Trophoblast cell (in vitro differentiated cells and primary cell): ENCODE results near the gene PTPN7.

Source experiments
- DNase-seq, 2 donors: peaks; one replicate each; pipeline ENCODE4 v3.0.0-alpha.2; 2016
- H2AFZ ChIP-seq: 2 replicates; pipeline ENCODE4 v1.6.1; 2013; ENCODE audit warnings: low read length, moderate library complexity, mild to moderate bottlenecking; ENCODE audit not compliant: insufficient read depth, poor library complexity
- H2AK5ac ChIP-seq: 2 replicates; pipeline ENCODE4 v1.6.1; 2013; ENCODE audit warnings: mild to moderate bottlenecking, low read length
- H2BK120ac ChIP-seq: 2 replicates; pipeline ENCODE4 v1.6.1; 2013; ENCODE audit warnings: low read length, mild to moderate bottlenecking, moderate library complexity; ENCODE audit not compliant: insufficient read depth, poor library complexity
- H2BK12ac ChIP-seq: 2 replicates; pipeline ENCODE4 v1.6.1; 2013; ENCODE audit warnings: mild to moderate bottlenecking, low read length, moderate library complexity
- H2BK5ac ChIP-seq: 2 replicates; pipeline ENCODE4 v1.6.1; 2013; ENCODE audit warnings: low read length, low read depth, moderate library complexity, mild to moderate bottlenecking; ENCODE audit not compliant: poor library complexity
- H3K14ac ChIP-seq: 2 replicates; pipeline ENCODE4 v1.6.1; 2013; ENCODE audit warnings: mild to moderate bottlenecking, low read length
- H3K18ac ChIP-seq: 2 replicates; pipeline ENCODE4 v1.6.1; 2013; ENCODE audit warnings: mild to moderate bottlenecking, low read length
- H3K23ac ChIP-seq: 2 replicates; pipeline ENCODE4 v1.6.1; 2013; ENCODE audit warnings: low read length
- H3K27ac ChIP-seq: 2 replicates; pipeline ENCODE4 v1.5.1; 2013; ENCODE audit warnings: low read depth, mild to moderate bottlenecking, inconsistent platforms, low read length, moderate library complexity
- H3K27me3 ChIP-seq: 2 replicates; pipeline ENCODE4 v1.6.1; 2013; ENCODE audit warnings: inconsistent platforms, mild to moderate bottlenecking, low read length, moderate library complexity; ENCODE audit not compliant: insufficient read depth
- H3K36me3 ChIP-seq, 2 experiments: 1 replicate in 1 of 2; 2 replicates in 1 of 2; pipeline ENCODE4 v1.6.1; 2013; ENCODE audit warnings: low read length in 2 of 2, mild to moderate bottlenecking in 2 of 2, moderate library complexity in 1 of 2; ENCODE audit not compliant: insufficient read depth in 2 of 2, control insufficient read depth in 1 of 2
- H3K4ac ChIP-seq: 2 replicates; pipeline ENCODE4 v1.6.1; 2013; ENCODE audit warnings: low read depth, mild to moderate bottlenecking, low read length, moderate library complexity
- H3K4me1 ChIP-seq, 2 experiments: 1 replicate in 1 of 2; 2 replicates in 1 of 2; pipeline ENCODE4 v1.6.1; 2013; ENCODE audit warnings: low read length in 2 of 2, mild to moderate bottlenecking in 2 of 2, moderate library complexity in 1 of 2; ENCODE audit not compliant: insufficient read depth in 2 of 2, control insufficient read depth in 1 of 2
- H3K4me2 ChIP-seq: 2 replicates; pipeline ENCODE4 v1.6.1; 2013; ENCODE audit warnings: inconsistent platforms, mild to moderate bottlenecking, low read length, moderate library complexity
- H3K4me3 ChIP-seq: 2 replicates; pipeline ENCODE4 v1.5.1; 2013; ENCODE audit warnings: mild to moderate bottlenecking, low read depth, low read length, inconsistent platforms
- H3K79me1 ChIP-seq: one replicate; pipeline ENCODE4 v1.6.1; 2013; ENCODE audit warnings: low read length
- H3K79me2 ChIP-seq: 2 replicates; pipeline ENCODE4 v1.6.1; 2013; ENCODE audit warnings: low read length, mild to moderate bottlenecking; ENCODE audit not compliant: control insufficient read depth, insufficient read depth, poor library complexity
- H3K9ac ChIP-seq: 2 replicates; pipeline ENCODE4 v1.6.1; 2013; ENCODE audit warnings: mild to moderate bottlenecking, low read length
- H3K9me3 ChIP-seq: 2 replicates; pipeline ENCODE4 v1.6.1; 2013; ENCODE audit warnings: low read depth, mild to moderate bottlenecking, control low read depth, inconsistent platforms, low read length; ENCODE audit not compliant: insufficient read depth
- H4K12ac ChIP-seq: 2 replicates; pipeline ENCODE4 v1.6.1; 2013; ENCODE audit warnings: low read depth, mild to moderate bottlenecking, low read length, moderate library complexity
- H4K8ac ChIP-seq: 2 replicates; pipeline ENCODE4 v1.6.1; 2013; ENCODE audit warnings: low read depth, mild to moderate bottlenecking, low read length, moderate library complexity
- H4K91ac ChIP-seq: one replicate; pipeline ENCODE4 v1.6.1; 2013; ENCODE audit warnings: low read depth, mild to moderate bottlenecking, low read length, moderate library complexity
- WGBS: extraction: QIAGEN DNeasy Blood & Tissue Kit; methylation state at CpG from one replicate; pipeline ENCODE4 v1.1.7; 2013; ENCODE audit warnings: missing lambda C conversion rate; ENCODE audit not compliant: insufficient read length, insufficient coverage; ENCODE audit errors: extremely low coverage; 5-methylcytosine and 5-hydroxymethylcytosine counted together

PTPN7 gene

GRCh38 chr1:202198366-202198724 is 37.9 kb upstream of the PTPN7 start:
- Histone ChIP-seq H3K14ac (no peak overlapping the region), H2BK120ac (no peak overlapping the region), H3K18ac (no peak overlapping the region), H3K27me3 (peaks cover 19% of the 10 kb centered on the region), H3K4ac (no peak overlapping the region), H3K4me1 (no peaks in the 10 kb centered on the region), H3K9ac (no peak overlapping the region), H2BK12ac (no peak overlapping the region), H3K23ac (no peak overlapping the region), H3K79me2 (no peaks in the 10 kb centered on the region), H3K4me3 (no peak overlapping the region), H3K79me1 (no peaks in the 10 kb centered on the region), H3K27ac (no peak overlapping the region), H3K9me3 (no peaks in the 10 kb centered on the region), H2BK5ac (no peak overlapping the region), H4K8ac (no peak overlapping the region), H3K36me3 (no peaks in the 10 kb centered on the region), H2AK5ac (no peak overlapping the region), H2AFZ (no peak overlapping the region), H4K91ac (no peak overlapping the region), H4K12ac (no peak overlapping the region), H3K4me2 (no peak overlapping the region)
- no CpG with 5 or more reads among the region's 1 CpG for WGBS
- DNase-seq: no peak

GRCh38 chr1:202197653-202198365 is 37.4 kb upstream of the PTPN7 start:
- no peak overlapping the region for H3K18ac ChIP-seq
- no peak overlapping the region for H2BK120ac ChIP-seq
- no peaks in the 10 kb centered on the region for H3K79me1 ChIP-seq
- no peak overlapping the region for H3K27ac ChIP-seq
- no peak overlapping the region for H3K4me3 ChIP-seq
- no peak overlapping the region for H4K12ac ChIP-seq
- H3K36me3 ChIP-seq: no peaks in the 10 kb centered on the region
- H3K9me3 ChIP-seq: no peaks in the 10 kb centered on the region
- no peak overlapping the region for H3K4ac ChIP-seq
- no CpG with 5 or more reads among the region's 7 CpGs for WGBS
- no peaks in the 10 kb centered on the region for H3K4me1 ChIP-seq
- H3K4me2 ChIP-seq: no peak overlapping the region
- peaks cover 24% of the 10 kb centered on the region for H3K27me3 ChIP-seq
- H2BK5ac ChIP-seq: no peak overlapping the region
- H4K91ac ChIP-seq: no peak overlapping the region
- DNase-seq: peak in 1 of 2 donors; percentile 59
- no peak overlapping the region for H2AK5ac ChIP-seq
- H3K14ac ChIP-seq: no peak overlapping the region
- no peak overlapping the region for H3K23ac ChIP-seq
- H3K9ac ChIP-seq: no peak overlapping the region
- no peak overlapping the region for H4K8ac ChIP-seq
- no peak overlapping the region for H2AFZ ChIP-seq
- no peaks in the 10 kb centered on the region for H3K79me2 ChIP-seq
- no peak overlapping the region for H2BK12ac ChIP-seq

GRCh38 chr1:202194328-202194648 is 33.9 kb upstream of the PTPN7 start:
- no peak overlapping the region for H3K23ac ChIP-seq
- no peaks in the 10 kb centered on the region for H3K79me1 ChIP-seq
- H3K36me3 ChIP-seq: no peaks in the 10 kb centered on the region
- H4K91ac ChIP-seq: no peak overlapping the region
- H3K27ac ChIP-seq: no peak overlapping the region
- H3K4me1 ChIP-seq: no peaks in the 10 kb centered on the region
- no CpG with 5 or more reads among the region's 11 CpGs for WGBS
- no peak overlapping the region for H4K8ac ChIP-seq
- no peak overlapping the region for H3K9ac ChIP-seq
- H3K18ac ChIP-seq: no peak overlapping the region
- no peaks in the 10 kb centered on the region for H3K9me3 ChIP-seq
- H4K12ac ChIP-seq: no peak overlapping the region
- no peak overlapping the region for H2BK120ac ChIP-seq
- H3K27me3 ChIP-seq: peaks cover 24% of the 10 kb centered on the region
- no peaks in the 10 kb centered on the region for H3K79me2 ChIP-seq
- no peak overlapping the region for H2AK5ac ChIP-seq
- H2BK12ac ChIP-seq: no peak overlapping the region
- H3K14ac ChIP-seq: no peak overlapping the region
- DNase-seq: no peak
- H2AFZ ChIP-seq: no peak overlapping the region
- H3K4ac ChIP-seq: no peak overlapping the region
- no peak overlapping the region for H3K4me2 ChIP-seq
- H2BK5ac ChIP-seq: no peak overlapping the region
- H3K4me3 ChIP-seq: no peak overlapping the region

DNA sequence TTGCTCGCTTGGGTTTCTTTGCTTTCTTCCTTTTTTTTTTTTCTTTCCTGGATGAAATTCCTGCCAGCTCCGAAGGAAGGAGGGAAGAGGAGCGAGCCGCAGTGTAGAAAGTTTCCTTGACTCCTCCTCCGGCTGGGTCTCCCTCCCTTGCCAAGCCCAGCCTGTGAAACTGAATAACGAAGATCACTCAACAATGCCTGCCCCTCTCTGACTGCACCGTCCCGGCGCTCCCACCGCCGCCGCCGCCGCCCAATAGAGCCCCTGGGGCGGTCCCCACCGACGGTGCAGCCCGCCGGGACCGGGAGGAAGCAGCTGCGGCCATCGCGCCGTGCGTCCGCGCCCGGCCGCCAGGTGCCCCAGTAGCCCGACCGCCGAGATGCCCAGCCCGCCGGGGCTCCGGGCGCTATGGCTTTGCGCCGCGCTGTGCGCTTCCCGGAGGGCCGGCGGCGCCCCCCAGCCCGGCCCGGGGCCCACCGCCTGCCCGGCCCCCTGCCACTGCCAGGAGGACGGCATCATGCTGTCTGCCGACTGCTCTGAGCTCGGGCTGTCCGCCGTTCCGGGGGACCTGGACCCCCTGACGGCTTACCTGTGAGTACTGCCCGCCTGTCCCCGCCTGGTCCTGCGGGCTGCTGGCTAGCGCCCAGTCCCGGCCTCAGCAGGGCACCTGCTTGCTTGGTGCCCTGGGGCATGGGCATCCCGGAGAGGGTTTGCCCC is 33.4 kb upstream of the PTPN7 start, which contains the start of gene LGR6:
Gene LGR6, plus strand, starts transcription at position 186 of the 714 bp plus-strand sequence. Its CDS starts 191 bp downstream, at position 377.
- no peak within 1 kb of the TSS for H2BK120ac ChIP-seq
- H3K14ac ChIP-seq: no peak within 1 kb of the TSS
- H2AFZ ChIP-seq: no peak within 1 kb of the TSS
- no peak within 1 kb of the TSS for H3K4ac ChIP-seq
- H3K36me3 ChIP-seq: no peaks in the 10 kb centered on the region
- H3K79me1 ChIP-seq: no peaks in the 10 kb centered on the region
- H4K12ac ChIP-seq: no peak within 1 kb of the TSS
- peaks cover 24% of the 10 kb centered on the region for H3K27me3 ChIP-seq
- no peaks in the 10 kb centered on the region for H3K9me3 ChIP-seq
- no peak within 1 kb of the TSS for H3K4me2 ChIP-seq
- no peaks in the 10 kb centered on the region for H3K79me2 ChIP-seq
- H2BK5ac ChIP-seq: no peak within 1 kb of the TSS
- no peak within 1 kb of the TSS for H2AK5ac ChIP-seq
- no peak within 1 kb of the TSS for H4K8ac ChIP-seq
- no peaks in the 10 kb centered on the region for H3K4me1 ChIP-seq
- no peak within 1 kb of the TSS for H2BK12ac ChIP-seq
- no peak for DNase-seq
- H3K27ac ChIP-seq: no peak within 1 kb of the TSS
- WGBS: no CpG with 5 or more reads among the region's 61 CpGs
- no peak within 1 kb of the TSS for H3K23ac ChIP-seq
- no peak within 1 kb of the TSS for H3K4me3 ChIP-seq
- H3K9ac ChIP-seq: no peak within 1 kb of the TSS
- H3K18ac ChIP-seq: no peak within 1 kb of the TSS
- no peak within 1 kb of the TSS for H4K91ac ChIP-seq
